Skeletal muscle satellite cell (primary cell): ENCODE measurements around the gene GATAD2B. TPM values are rescaled to one million over a fixed set of nuclear protein-coding genes. Genes with fewer than 3 reads are reported as not detected.

ENCODE experiments used
- H3K27me3 ChIP-seq: 2 replicates; pipeline ENCODE4 v1.7.0; 2013; ENCODE audit warnings: low read length; ENCODE audit not compliant: control insufficient read depth, insufficient read depth
- H3K36me3 ChIP-seq: 2 replicates; pipeline ENCODE4 v1.7.0; 2013; ENCODE audit warnings: mild to moderate bottlenecking, control low read depth, low read length; ENCODE audit not compliant: insufficient read depth
- H3K4me1 ChIP-seq: 2 replicates; pipeline ENCODE4 v1.7.0; 2013; ENCODE audit warnings: low read length; ENCODE audit not compliant: control insufficient read depth, insufficient read depth
- H3K4me2 ChIP-seq: 2 replicates; pipeline ENCODE4 v1.7.0; 2013; ENCODE audit warnings: mild to moderate bottlenecking, low read length
- H3K4me3 ChIP-seq: 2 replicates; pipeline ENCODE4 v1.7.0; 2013; ENCODE audit warnings: low read length
- H3K9ac ChIP-seq: 2 replicates; pipeline ENCODE4 v1.7.0; 2013; ENCODE audit warnings: mild to moderate bottlenecking, low read depth, low read length, moderate library complexity
- H3K9me3 ChIP-seq: replicated peaks from 2 replicates; pipeline ENCODE4 v1.7.0; 2013; ENCODE audit warnings: mild to moderate bottlenecking, control low read depth, low read length
- total RNA-seq: library from RNA; depleted of rRNA; stranded (reverse); fragments of >200 nt; gene quantifications from 2 replicates; pipeline ENCODE4 v1.2.3, GENCODE V29; 2012; rRNA removed

GATAD2B gene
- total RNA-seq: 3.9 and 5.3 TPM in 2 replicates

- no peaks in the 10 kb centered on the region for H3K9me3 ChIP-seq
- H3K9ac ChIP-seq: peak within 1 kb of the TSS; percentile 89
- peak within 1 kb of the TSS; percentile 79 for H3K4me3 ChIP-seq
- peaks cover 36% of the 10 kb centered on the region for H3K4me1 ChIP-seq
- peak within 1 kb of the TSS; percentile 92 for H3K4me2 ChIP-seq
- H3K27me3 ChIP-seq: no peaks in the 10 kb centered on the region
- peaks cover 4% of the 10 kb centered on the region for H3K36me3 ChIP-seq
Observed at GRCh38 chr1:153922972-153923925, at the start of gene GATAD2B. GATAD2B (minus strand) TSS chr1:153922972; CDS start chr1:153828347, 94,625 bp downstream.

GRCh38 chr1:153970346-153970745 is 47.6 kb upstream of the GATAD2B start:
- Histone ChIP-seq H3K27me3 (no peaks in the 10 kb centered on the region), H3K4me2 (no peak overlapping the region), H3K9ac (no peak overlapping the region), H3K4me1 (peaks cover 16% of the 10 kb centered on the region), H3K9me3 (no peaks in the 10 kb centered on the region), H3K4me3 (no peak overlapping the region), H3K36me3 (peaks cover 21% of the 10 kb centered on the region)

GRCh38 chr1:153968972-153969371 is 46.2 kb upstream of the GATAD2B start:
- H3K36me3 ChIP-seq: peaks cover 10% of the 10 kb centered on the region
- no peaks in the 10 kb centered on the region for H3K9me3 ChIP-seq
- peak overlapping the region; percentile 86 for H3K4me2 ChIP-seq
- peaks cover 21% of the 10 kb centered on the region for H3K4me1 ChIP-seq
- no peak overlapping the region for H3K9ac ChIP-seq
- H3K27me3 ChIP-seq: no peaks in the 10 kb centered on the region
- H3K4me3 ChIP-seq: no peak overlapping the region

GRCh38 chr1:153968408-153968807 is 45.6 kb upstream of the GATAD2B start:
- Histone ChIP-seq H3K9me3 (no peaks in the 10 kb centered on the region), H3K4me2 (peak overlapping the region; percentile 86), H3K4me1 (peaks cover 24% of the 10 kb centered on the region), H3K9ac (peak overlapping the region; percentile 66), H3K36me3 (peaks cover 4% of the 10 kb centered on the region), H3K4me3 (peak overlapping the region; percentile 79), H3K27me3 (no peaks in the 10 kb centered on the region)

GRCh38 chr1:153968000-153968363 is 45.2 kb upstream of the GATAD2B start:
- no peaks in the 10 kb centered on the region for H3K9me3 ChIP-seq
- peak overlapping the region; percentile 66 for H3K9ac ChIP-seq
- H3K27me3 ChIP-seq: no peaks in the 10 kb centered on the region
- peaks cover 3% of the 10 kb centered on the region for H3K36me3 ChIP-seq
- peaks cover 25% of the 10 kb centered on the region for H3K4me1 ChIP-seq
- peak overlapping the region; percentile 86 for H3K4me2 ChIP-seq
- peak overlapping the region; percentile 79 for H3K4me3 ChIP-seq

GRCh38 chr1:153967107-153967999 is 44.6 kb upstream of the GATAD2B start, which contains the start of gene CREB3L4:
CREB3L4 (plus strand) TSS chr1:153967902; CDS start chr1:153968526, 624 bp downstream.
- peaks cover 32% of the 10 kb centered on the region for H3K4me1 ChIP-seq
- H3K4me2 ChIP-seq: peak within 1 kb of the TSS; percentile 86
- no peaks in the 10 kb centered on the region for H3K36me3 ChIP-seq
- no peaks in the 10 kb centered on the region for H3K27me3 ChIP-seq
- H3K9ac ChIP-seq: peak within 1 kb of the TSS; percentile 66
- H3K9me3 ChIP-seq: no peaks in the 10 kb centered on the region
- peak within 1 kb of the TSS; percentile 79 for H3K4me3 ChIP-seq

- Histone ChIP-seq H3K4me1 (peaks cover 45% of the 10 kb centered on the region), H3K4me3 (peak overlapping the region; percentile 89), H3K4me2 (peak overlapping the region; percentile 93), H3K9me3 (no peaks in the 10 kb centered on the region), H3K27me3 (no peaks in the 10 kb centered on the region), H3K9ac (peak overlapping the region; percentile 92), H3K36me3 (peaks cover 11% of the 10 kb centered on the region)
Observed at GRCh38 chr1:153963850-153964331, 41.1 kb upstream of the GATAD2B start.

- peak within 1 kb of the TSS; percentile 89 for H3K4me3 ChIP-seq
- H3K4me2 ChIP-seq: peak within 1 kb of the TSS; percentile 93
- peak within 1 kb of the TSS; percentile 92 for H3K9ac ChIP-seq
- H3K36me3 ChIP-seq: peaks cover 11% of the 10 kb centered on the region
- H3K4me1 ChIP-seq: peaks cover 44% of the 10 kb centered on the region
- no peaks in the 10 kb centered on the region for H3K27me3 ChIP-seq
- H3K9me3 ChIP-seq: no peaks in the 10 kb centered on the region
Observed at GRCh38 chr1:153963030-153963849, 40.5 kb upstream of the GATAD2B start, which contains the start of gene SLC39A1. SLC39A1 (minus strand) TSS chr1:153963537; CDS start chr1:153962715, 822 bp downstream.

- peaks cover 41% of the 10 kb centered on the region for H3K4me1 ChIP-seq
- peak overlapping the region; percentile 89 for H3K4me3 ChIP-seq
- peaks cover 11% of the 10 kb centered on the region for H3K36me3 ChIP-seq
- H3K27me3 ChIP-seq: no peaks in the 10 kb centered on the region
- H3K4me2 ChIP-seq: peak overlapping the region; percentile 93
- peak overlapping the region; percentile 92 for H3K9ac ChIP-seq
- no peaks in the 10 kb centered on the region for H3K9me3 ChIP-seq
Observed at GRCh38 chr1:153962088-153963029, 39.6 kb upstream of the GATAD2B start.

- Histone ChIP-seq H3K4me2 (peak overlapping the region; percentile 93), H3K4me3 (peak overlapping the region; percentile 89), H3K9ac (no peak overlapping the region), H3K27me3 (no peaks in the 10 kb centered on the region), H3K9me3 (no peaks in the 10 kb centered on the region), H3K4me1 (peaks cover 47% of the 10 kb centered on the region), H3K36me3 (peaks cover 11% of the 10 kb centered on the region)
Observed at GRCh38 chr1:153961421-153961820, 38.6 kb upstream of the GATAD2B start.
